ENCODE results near the gene NFKBIE.
A peak's percentile ranks its signal among the peaks of the same experiment; 100 is the strongest.

NFKBIE gene

DNA sequence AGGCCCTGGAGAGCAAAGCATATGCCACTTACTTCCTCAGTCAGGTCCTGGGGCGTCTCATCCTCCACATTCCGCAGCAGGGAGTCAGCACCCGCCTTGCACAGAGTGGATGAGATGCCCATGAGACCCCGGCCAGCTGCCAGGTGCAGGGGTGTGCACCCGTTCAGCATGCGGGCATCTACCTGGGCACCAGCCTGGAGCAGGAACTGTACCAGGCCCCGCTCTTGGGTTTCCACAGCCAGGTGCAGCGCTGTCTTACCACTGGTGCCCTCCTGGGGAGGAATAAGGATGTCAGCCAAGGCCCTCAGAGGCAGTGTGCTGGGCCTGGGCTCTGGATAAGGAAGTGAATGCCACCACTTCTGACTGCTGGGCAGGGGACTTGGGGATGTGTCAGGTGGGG, 5.3 kb downstream of the NFKBIE start:
- no peak for DNase-seq (ENCODE audit: low read depth in 2 of 3, low spot score in 1 of 3)

DNA sequence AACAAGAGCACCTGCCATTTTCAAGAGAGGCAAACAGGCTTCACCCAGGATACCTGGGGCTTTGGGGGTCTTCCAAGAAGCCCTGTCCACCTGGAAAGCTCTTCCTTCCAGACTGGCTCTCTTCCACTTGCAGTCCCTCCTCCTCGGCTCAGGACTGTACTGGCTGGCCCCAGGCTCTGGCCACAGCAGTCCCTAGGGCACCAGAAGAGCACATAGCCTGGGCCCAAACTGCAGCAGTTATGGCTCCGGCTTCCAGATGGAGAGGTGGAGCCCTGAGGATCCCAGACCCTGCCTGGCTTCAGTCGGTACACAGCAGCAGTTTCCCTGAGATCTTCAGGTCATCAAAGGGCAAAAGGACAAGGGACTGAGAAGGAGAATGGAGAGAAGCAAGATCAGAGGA, 6.4 kb downstream of the NFKBIE start:
- DNase-seq (ENCODE audit: low read depth in 2 of 3, low spot score in 1 of 3), result no peak

DNA sequence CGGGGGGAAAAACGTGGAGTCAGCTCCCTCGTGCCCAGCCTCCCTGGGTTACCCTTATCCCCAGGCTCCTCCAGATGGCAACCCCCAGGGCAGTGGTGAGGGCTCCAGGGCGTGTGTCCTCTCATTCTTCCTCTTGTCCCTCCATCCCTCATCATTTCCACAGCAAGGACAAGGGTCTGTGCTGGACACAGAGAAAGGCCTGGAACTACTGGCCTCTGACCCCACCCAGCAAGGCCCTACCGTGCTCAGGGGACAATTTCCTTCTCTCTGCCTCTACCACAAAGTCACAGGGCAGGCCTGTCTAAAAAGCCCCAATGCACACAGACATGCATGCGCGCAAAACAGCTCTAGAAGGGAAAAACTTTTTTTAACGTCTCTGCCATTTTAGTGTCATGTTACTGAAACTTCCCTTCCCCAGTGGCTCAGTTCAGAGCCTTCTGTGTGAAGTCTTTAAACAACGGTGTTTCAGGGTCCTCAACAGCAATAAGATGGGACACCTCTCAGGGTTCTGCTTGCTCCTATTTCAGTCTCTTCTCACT, 7.0 kb downstream of the NFKBIE start:
- no peak for DNase-seq (ENCODE audit: low read depth in 2 of 3, low spot score in 1 of 3)

DNA sequence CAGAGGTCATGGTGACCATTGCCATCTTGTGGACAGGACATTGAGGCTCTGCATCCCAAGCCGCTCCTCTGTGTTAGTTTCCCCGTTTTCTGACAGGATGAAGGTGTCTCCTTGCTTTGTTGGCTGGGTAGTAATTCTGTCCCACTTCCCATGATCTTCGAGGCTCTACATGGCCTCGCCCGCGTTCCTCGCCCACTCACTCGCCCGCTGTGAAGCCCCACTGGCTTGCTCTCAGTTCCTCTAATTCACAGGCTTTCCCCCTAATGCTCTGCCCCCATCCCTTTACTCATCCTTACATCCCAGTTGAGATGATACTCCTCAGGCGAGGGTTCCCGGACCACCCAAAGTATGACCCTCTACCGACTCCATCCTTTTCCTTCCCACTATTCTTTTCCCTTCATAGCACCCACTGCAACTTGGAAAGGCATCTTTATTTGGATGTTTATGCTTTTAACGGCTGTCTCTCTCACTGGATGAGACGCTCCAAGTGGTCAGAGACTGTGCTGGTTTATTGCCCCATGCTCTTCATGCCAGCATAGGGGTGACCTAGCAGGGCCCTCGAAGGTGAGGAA, 7.5 kb downstream of the NFKBIE start:
- no peak for DNase-seq (ENCODE audit: low read depth in 2 of 3, low spot score in 1 of 3)

DNA sequence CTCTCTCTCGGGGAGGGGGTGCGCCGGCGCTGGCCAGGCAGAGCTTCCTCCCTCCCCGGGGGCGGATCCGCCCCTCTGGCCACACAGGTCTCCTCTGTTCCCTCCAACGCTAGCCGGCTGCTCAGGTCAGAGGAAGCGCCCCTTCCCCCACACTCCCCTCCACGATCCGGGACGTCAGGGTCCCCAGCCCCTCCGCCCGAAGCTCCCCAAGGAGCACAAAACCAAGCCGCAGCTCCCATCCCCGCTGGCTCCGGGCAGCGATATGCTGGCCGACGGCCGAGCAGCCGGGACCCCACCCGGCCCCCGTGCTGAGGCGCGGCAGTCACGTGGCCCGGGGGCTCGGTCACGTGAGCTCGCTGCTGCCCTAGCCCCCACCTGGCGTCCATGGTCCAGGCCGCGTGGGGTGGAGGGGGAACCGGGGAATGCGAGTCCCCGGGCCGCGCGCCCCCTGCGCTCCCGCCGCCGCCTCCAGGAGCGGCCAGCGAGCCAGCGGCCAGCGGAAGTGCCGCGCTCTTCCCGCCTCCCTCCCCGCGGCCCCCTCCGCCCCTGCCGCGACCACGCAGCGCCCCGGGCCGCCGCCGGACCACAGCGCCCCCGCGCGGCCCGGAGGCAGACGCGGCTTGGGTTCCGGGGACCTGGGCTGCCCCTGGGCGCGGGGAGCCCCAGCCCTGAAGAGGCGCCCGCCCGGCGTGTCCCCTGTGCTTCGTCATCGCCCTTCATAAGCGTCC, 8.2 kb downstream of the NFKBIE start, which contains the start of gene SLC35B2:
Gene SLC35B2, minus strand, starts transcription at position 504 of the 728 bp plus-strand sequence. Its CDS starts 118 bp downstream, at position 386.
- peak in 2 of 3 donors; percentile 31 to 53 for DNase-seq (ENCODE audit: low read depth in 2 of 3, low spot score in 1 of 3)

DNA sequence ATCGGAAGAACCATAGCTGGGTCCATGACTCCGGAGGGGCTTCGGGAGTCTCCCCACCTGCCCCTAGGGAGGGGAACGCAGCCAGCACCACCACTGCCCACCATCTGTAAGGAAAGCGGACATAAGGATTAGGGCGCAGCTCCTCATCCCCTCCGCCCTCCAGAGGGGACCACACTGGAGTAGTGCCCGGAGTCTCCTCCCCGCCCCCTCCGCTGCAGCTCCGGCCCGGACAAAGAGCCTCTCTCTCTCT, 8.7 kb downstream of the NFKBIE start:
- no peak for DNase-seq (ENCODE audit: low read depth in 2 of 3, low spot score in 1 of 3)

DNA sequence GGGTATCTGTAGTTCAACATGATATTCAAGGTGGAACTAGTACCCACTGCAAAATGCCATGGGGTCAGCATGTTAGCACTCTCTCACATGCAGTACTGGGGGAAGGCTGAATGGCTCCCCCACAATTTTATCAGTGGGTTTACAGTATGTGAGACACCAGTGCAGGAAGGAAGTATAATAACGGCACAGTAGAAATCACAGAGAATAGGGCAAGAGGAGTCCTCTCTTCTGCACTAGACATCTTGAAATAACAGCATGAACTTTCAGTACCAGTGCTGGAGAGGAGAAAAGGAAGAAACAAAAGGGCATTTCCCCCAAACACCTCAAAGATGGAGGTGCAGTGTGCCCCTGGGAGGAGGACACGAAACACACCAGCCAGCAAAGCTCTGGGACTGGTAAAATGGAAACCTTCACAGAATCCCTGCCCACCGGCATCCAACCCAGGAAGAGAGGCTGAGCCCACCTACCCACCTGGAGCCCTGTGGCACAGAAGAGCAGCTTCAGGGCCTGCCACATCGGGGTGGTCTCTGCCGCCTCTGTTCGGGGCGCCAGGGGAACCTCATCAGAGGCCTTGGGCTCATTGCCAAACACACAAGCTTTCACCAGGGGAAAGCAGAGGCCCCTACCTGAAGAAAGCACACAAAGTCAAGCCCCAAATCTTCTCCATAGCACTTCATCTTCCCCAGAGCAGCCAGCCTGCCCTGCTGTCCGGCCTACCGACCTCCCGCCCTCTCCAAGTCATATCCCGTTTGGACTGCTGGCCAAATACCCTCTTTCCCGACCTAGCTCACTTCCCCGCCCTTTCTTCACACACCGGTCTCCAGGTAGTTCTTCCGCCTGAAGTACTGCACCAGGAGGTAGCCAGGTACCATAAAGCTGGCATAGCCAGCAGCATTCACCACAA, 9.2 kb downstream of the NFKBIE start:
- no peak for DNase-seq (ENCODE audit: low read depth in 2 of 3, low spot score in 1 of 3)

DNA sequence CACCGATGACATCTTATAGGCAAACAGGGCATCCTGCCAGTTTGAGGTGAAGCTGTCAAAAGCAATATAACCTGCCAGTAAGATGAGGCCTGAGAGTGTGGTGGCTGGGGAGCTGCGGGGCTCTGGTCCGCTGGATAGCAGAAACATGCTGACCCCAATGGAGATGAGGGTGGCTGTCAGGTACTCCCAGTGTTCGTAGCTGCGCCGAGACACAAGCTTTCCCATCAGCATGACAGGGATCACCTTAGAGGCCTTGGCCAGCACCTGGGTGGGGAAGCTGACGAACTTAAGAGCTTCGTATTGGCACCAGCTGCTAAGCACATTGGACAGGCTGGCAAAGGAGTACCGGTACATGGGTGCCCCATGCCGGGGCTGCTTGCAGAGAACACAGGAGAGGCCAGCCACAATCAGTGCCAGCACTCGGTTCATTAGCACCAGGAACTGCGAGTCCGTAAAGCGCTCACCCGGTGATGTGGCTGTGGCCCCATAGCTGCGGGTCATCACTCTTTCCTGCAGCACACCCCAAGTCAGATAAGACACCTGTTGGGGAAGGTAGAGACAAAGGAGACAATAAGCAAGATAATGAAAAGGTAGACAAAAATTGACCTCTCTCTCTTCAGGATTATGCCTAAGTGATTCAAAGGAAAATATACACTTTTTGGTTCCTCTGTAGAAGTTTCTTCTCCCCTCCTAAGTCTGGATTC, 10.1 kb downstream of the NFKBIE start:
- DNase-seq (ENCODE audit: low read depth in 2 of 3, low spot score in 1 of 3), result peak in 1 of 3 donors; percentile 29

DNA sequence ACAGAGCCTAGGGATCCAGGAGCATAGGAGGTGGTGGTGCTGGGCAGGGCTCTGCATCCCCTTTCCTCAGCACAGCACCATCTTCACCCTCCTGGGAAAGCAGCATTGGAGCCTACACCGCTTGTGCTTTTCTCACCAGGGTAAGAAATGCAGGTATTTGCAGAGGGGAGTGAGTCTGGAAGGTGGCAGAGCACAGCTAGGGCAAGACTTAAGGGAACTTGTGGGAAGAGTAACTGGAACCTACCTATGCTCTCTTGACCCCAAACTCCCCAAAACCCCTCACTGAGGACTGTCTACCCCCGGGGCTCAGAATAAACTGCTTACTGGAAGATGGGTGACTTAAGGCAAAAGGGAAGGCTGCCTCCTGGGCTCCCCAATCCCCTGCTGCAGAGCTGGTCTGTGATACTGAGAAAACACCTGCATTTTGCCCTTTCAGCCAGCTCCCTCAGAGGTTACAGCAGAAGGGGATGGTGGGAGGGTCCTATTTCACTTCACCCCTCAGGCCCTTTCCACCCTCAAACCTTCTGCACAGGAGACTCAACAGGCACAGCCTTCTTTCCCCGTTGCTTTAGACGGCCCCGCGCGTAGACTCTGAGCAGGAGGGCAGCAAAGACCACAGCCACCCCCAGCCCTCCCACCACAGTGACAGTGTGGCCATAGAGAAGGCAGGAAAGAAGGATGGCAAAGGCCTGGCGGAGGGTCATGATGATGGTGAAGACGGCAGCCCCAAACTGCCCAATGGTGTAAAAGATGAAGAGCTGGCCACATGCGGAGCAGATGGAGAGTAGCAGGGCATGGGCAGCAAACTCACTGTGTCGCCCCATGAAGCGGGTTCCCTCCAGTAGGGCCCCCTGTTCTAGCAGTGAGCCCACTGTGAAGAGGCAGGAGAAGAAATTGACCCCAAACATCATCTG, 10.9 kb downstream of the NFKBIE start:
- peak in 1 of 3 donors; percentile 21 for DNase-seq (ENCODE audit: low read depth in 2 of 3, low spot score in 1 of 3)

DNA sequence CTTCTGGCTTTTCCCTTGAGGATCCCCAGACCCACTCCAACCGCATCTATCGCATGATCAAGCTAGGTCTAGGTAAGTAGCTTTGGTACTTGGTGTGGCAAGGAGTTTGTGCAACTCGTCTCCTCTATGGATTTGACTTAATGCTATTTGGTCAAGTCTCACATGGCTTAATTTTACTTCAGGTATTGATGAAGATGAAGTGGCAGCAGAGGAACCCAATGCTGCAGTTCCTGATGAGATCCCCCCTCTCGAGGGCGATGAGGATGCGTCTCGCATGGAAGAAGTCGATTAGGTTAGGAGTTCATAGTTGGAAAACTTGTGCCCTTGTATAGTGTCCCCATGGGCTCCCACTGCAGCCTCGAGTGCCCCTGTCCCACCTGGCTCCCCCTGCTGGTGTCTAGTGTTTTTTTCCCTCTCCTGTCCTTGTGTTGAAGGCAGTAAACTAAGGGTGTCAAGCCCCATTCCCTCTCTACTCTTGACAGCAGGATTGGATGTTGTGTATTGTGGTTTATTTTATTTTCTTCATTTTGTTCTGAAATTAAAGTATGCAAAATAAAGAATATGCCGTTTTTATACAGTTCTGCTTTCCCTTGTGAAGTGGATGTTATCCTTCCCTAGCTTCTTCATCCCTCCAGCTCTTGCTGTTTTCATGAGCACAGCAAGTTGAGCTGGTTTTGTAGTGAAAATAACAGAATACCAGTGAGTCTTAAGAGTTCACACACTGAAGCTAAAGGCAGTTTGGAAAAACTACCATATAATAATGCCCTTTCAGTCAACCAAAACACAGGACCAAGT, 11.8 kb downstream of the NFKBIE start:
- DNase-seq (ENCODE audit: low read depth in 2 of 3, low spot score in 1 of 3), result peak; percentile 37 to 70 (median 50)

DNA sequence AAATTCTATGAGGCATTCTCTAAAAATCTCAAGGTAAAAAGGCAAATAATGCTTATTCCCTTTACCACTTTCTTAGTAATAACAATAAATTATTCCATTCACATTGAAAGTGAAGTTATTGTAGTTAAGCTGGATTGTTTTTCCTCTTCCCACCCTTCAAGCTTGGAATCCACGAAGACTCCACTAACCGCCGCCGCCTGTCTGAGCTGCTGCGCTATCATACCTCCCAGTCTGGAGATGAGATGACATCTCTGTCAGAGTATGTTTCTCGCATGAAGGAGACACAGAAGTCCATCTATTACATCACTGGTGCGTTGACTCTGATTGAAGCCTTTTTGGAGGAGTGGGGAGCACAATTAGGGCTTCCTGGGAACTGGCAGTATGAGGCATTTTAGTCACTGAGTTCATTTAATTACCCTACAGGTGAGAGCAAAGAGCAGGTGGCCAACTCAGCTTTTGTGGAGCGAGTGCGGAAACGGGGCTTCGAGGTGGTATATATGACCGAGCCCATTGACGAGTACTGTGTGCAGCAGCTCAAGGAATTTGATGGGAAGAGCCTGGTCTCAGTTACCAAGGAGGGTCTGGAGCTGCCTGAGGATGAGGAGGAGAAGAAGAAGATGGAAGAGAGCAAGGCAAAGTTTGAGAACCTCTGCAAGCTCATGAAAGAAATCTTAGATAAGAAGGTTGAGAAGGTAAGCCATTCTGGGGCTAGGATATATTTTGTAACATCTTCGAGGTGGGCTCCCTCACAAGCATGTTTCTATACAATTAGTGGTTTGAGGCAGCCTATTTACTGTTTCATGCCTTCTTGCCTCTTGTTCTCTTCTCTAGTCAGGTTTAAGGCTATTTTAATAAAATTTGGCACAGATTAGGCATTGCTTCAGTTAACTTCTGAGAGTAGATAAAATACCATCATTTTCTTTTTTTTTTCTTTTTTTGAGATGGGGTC, 13.5 kb downstream of the NFKBIE start:
- DNase-seq (ENCODE audit: low read depth in 2 of 3, low spot score in 1 of 3), result no peak

DNA sequence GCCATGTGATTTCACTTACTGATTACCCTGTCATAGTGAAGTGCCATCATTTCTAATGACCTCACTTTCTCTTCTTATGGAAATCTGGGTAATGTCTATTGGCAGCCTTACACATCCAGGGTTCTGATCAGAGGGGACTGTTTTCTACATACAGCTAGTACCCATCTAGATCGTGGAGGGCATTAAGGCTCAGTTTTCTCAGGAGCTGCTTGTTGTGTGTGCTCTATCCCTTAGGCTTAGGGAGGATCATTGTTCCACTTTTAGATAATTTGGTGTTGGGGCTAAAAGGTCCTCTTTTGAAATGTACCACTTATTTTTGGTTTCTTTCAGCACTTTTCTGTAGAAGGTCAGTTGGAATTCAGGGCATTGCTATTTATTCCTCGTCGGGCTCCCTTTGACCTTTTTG, 14.6 kb downstream of the NFKBIE start:
- DNase-seq (ENCODE audit: low read depth in 2 of 3, low spot score in 1 of 3), result no peak

DNA sequence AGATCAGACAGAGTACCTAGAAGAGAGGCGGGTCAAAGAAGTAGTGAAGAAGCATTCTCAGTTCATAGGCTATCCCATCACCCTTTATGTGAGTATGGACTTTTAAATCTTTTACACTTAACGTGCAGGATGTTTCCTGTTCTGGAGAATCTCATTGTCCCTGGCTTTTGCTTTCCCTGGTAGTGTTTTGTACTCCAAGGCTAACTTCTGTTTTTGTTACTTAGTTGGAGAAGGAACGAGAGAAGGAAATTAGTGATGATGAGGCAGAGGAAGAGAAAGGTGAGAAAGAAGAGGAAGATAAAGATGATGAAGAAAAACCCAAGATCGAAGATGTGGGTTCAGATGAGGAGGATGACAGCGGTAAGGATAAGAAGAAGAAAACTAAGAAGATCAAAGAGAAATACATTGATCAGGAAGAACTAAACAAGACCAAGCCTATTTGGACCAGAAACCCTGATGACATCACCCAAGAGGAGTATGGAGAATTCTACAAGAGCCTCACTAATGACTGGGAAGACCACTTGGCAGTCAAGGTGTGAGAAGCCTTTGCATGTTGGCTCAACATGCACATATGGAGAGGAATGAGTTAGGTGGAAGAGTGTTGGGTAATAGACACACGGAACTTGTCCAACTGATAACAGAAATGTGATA, 15.2 kb downstream of the NFKBIE start:
- DNase-seq (ENCODE audit: low read depth in 2 of 3, low spot score in 1 of 3), result no peak

DNA sequence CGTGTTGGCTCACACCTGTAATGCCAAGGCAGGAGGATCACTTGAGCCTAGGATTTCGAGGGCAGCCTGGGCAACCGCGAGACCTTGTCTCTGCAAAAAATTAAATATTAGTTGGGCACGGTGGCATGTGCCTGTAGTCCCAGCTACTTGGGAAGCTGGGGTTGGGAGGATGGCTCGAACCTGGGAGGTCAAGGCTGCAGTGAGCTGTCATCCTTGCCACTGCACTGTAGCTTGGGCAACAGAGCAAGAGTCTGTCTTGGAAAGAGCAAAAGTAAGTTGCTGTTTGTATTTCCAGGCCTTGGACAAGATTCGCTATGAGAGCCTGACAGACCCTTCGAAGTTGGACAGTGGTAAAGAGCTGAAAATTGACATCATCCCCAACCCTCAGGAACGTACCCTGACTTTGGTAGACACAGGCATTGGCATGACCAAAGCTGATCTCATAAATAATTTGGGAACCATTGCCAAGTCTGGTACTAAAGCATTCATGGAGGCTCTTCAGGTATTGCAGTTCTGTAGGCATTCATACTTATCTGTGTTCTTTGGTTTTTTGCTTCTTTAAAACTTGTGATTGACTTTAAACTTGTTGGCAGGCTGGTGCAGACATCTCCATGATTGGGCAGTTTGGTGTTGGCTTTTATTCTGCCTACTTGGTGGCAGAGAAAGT, 16.1 kb downstream of the NFKBIE start:
- DNase-seq (ENCODE audit: low read depth in 2 of 3, low spot score in 1 of 3), result no peak

DNA sequence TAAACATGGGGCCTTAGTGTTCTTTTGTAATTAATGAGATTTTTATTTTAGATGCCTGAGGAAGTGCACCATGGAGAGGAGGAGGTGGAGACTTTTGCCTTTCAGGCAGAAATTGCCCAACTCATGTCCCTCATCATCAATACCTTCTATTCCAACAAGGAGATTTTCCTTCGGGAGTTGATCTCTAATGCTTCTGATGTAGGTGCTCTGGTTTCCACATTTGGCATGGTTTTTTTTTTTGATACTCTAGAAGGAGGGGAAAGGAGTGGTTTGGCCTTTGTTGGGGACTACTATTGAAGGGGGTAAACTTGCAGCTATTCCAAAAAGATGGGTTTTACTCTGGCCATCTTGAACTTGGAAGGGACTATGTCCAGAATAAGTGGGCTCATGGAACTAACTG, 16.8 kb downstream of the NFKBIE start:
- no peak for DNase-seq (ENCODE audit: low read depth in 2 of 3, low spot score in 1 of 3)

DNA sequence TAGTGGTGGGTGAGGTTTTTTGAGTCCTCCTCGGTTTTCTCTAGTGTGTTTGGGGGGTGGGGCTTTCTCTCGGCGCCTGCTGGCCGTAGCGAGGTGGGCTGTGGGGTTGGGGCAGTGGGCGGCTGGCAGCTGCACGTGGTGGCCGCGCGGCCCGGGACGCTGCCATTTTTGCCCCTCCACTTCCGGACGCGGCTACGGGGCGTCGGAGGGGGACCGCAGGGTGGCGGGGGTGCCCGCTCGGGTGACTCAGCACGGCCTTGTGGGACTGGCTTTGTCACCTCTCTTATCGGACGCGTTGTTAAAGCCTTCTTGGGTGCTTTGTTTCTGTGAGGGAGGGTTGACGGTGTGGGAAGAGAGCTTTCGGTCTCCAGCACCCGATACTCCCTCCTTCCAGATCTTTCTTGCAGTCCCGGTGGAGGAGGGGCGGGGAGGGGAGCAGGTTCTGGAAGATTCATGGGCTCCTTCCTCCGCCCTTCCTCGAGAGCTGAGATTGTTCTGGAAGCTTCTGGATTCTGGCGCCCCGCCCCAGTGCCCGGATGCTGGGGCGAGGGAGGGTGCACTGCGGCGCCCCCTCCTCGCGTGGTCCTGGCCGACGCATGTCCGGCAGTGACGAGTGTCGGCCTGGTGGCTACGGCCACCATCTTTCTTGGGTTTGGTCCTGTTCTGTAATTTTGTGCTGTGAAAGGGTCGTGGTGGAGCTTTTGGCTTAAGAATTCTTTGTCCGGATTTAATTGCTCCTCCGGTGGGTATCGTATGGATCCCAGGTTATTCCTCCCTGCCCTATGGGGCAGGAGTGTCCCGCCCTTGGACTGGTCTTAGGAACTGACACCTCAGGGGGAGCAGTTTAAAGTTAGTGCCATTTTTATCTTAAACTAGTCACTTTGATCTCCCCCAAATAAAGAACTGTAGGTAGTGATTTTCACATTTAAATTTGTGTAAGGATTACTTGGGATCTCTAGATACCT, 17.7 kb downstream of the NFKBIE start:
- DNase-seq (ENCODE audit: low read depth in 2 of 3, low spot score in 1 of 3), result peak; percentile 78 to 80 (median 79)

All from stimulated activated CD4-positive, alpha-beta T cell treated with anti-CD3 and anti-CD28 coated beads, Interleukin-12 subunit alpha, Interleukin-12 subunit beta, amount 100 ng/mL, for 48 hours (primary cell).